RPMI8226 (cell line): Measurements from ENCODE around the gene ADNP.

ENCODE experiments used
- DNase-seq: peaks from one replicate; pipeline ENCODE4 v3.0.0-alpha.2; 2015

The ADNP gene

GRCh38 chr20:50870561-50871161 lies 60.6 kb downstream of the ADNP start:
- no peak for DNase-seq

- peak; percentile 25 for DNase-seq
Measured at GRCh38 chr20:50868509-50869495, 62.4 kb downstream of the ADNP start.

- DNase-seq, result no peak
Measured at GRCh38 chr20:50867805-50868204, 63.4 kb downstream of the ADNP start.

- DNase-seq, result no peak
Measured at GRCh38 chr20:50866831-50867230, 64.4 kb downstream of the ADNP start.

- no peak for DNase-seq
Measured at GRCh38 chr20:50866036-50866685, 65.1 kb downstream of the ADNP start.

- no peak for DNase-seq
Measured at GRCh38 chr20:50865591-50865990, 65.6 kb downstream of the ADNP start.

GRCh38 chr20:50865114-50865513 lies 66.1 kb downstream of the ADNP start:
- DNase-seq, result no peak

GRCh38 chr20:50862546-50862945 lies 68.7 kb downstream of the ADNP start:
- no peak for DNase-seq

- DNase-seq, result no peak
Measured at GRCh38 chr20:50861012-50861411, 70.2 kb downstream of the ADNP start.

- DNase-seq, result no peak
Measured at GRCh38 chr20:50859161-50859560, 72.1 kb downstream of the ADNP start.

- no peak for DNase-seq
Measured at GRCh38 chr20:50858525-50858924, 72.7 kb downstream of the ADNP start.

GRCh38 chr20:50857348-50857747 lies 73.9 kb downstream of the ADNP start:
- no peak for DNase-seq

GRCh38 chr20:50856475-50857041 lies 74.7 kb downstream of the ADNP start:
- DNase-seq, result no peak

GRCh38 chr20:50855498-50856474 lies 75.5 kb downstream of the ADNP start:
- DNase-seq, result no peak

GRCh38 chr20:50854506-50855249 lies 76.6 kb downstream of the ADNP start:
- no peak for DNase-seq

- no peak for DNase-seq
Measured at GRCh38 chr20:50852085-50852484, 79.2 kb downstream of the ADNP start.

- no peak for DNase-seq
Measured at GRCh38 chr20:50850721-50851286, 80.4 kb downstream of the ADNP start.

- peak; percentile 85 for DNase-seq
Measured at GRCh38 chr20:50848846-50849673, 82.2 kb downstream of the ADNP start.

- peak; percentile 93 for DNase-seq
Measured at GRCh38 chr20:50848341-50848808, 82.9 kb downstream of the ADNP start.
